SH-SY5Y (cell line): ENCODE results near the gene TARBP1.

Experiments
- GATA2 ChIP-seq: IDR thresholded peaks from 2 replicates; pipeline ENCODE4 v1.6.1; 2011; ENCODE audit warnings: mild to moderate bottlenecking, low read depth, low read length
- GATA3 ChIP-seq: IDR thresholded peaks from 2 replicates; pipeline ENCODE4 v1.6.1; 2011; ENCODE audit warnings: low read depth, mild to moderate bottlenecking, low read length, moderate library complexity

GRCh38 chr1:234372011-234372757, 106.8 kb downstream of the TARBP1 start:
- TF ChIP-seq GATA2, result no peak
- TF ChIP-seq GATA3, result no peak
